SK-N-SH (cell line): Measurements from ENCODE around the gene LRMDA.

Source experiments
- CTCF ChIP-seq: fragments of 200-600 bp; sonication (generic); IDR thresholded peaks from 2 replicates; pipeline ENCODE4 v1.6.1; 2017; ENCODE audit warnings: antibody characterized with exemption, mild to moderate bottlenecking, moderate library complexity
- EP300 ChIP-seq, 2 experiments: IDR thresholded peaks; 2 replicates each; pipeline versions ENCODE4 v1.4.0 to v1.6.1; 2012; ENCODE audit warnings: borderline replicate concordance in 1 of 2, low read depth in 1 of 2, low read length in 1 of 2
- GABPA ChIP-seq: IDR thresholded peaks from 2 replicates; pipeline ENCODE4 v1.4.0; 2012; ENCODE audit warnings: low read depth, mild to moderate bottlenecking
- MEF2A ChIP-seq: IDR thresholded peaks from 2 replicates; pipeline ENCODE4 v1.4.0; 2012; ENCODE audit warnings: low read depth, borderline replicate concordance
- MXI1 ChIP-seq: IDR thresholded peaks from 2 replicates; pipeline ENCODE4 v1.6.1; 2012; ENCODE audit warnings: mild to moderate bottlenecking, low read depth, low read length, improper control_type of control experiment
- POLR2AphosphoS5 ChIP-seq: IDR thresholded peaks from 2 replicates; pipeline ENCODE4 v1.6.1; 2012; ENCODE audit warnings: low read depth, low read length
- RCOR1 ChIP-seq: fragments of 150-350 bp; IDR thresholded peaks from 2 replicates; pipeline ENCODE4 v1.6.1; 2017; ENCODE audit warnings: antibody characterized with exemption, low read length
- RFX5 ChIP-seq: IDR thresholded peaks from 2 replicates; pipeline ENCODE4 v1.6.1; 2012; ENCODE audit warnings: mild to moderate bottlenecking, improper control_type of control experiment, low read length
- RXRA ChIP-seq: IDR thresholded peaks from 2 replicates; pipeline ENCODE4 v1.4.0; 2012; ENCODE audit warnings: low read depth, mild to moderate bottlenecking, borderline replicate concordance
- SIN3A ChIP-seq: IDR thresholded peaks from 2 replicates; pipeline ENCODE4 v1.6.1; 2012; ENCODE audit warnings: low read depth, mild to moderate bottlenecking, low read length, moderate library complexity, borderline replicate concordance
- TAF1 ChIP-seq: IDR thresholded peaks from 2 replicates; pipeline ENCODE4 v1.6.1; 2012; ENCODE audit warnings: low read depth, mild to moderate bottlenecking, low read length, moderate library complexity, borderline replicate concordance
- USF2 ChIP-seq: fragments of 150-350 bp; IDR thresholded peaks from 2 replicates; pipeline ENCODE4 v1.6.1; 2017; ENCODE audit warnings: antibody characterized with exemption, low read length, low read depth, borderline replicate concordance

GRCh38 chr10:75616076-75616475, 184.7 kb downstream of the LRMDA start:
- TF ChIP-seq RFX5 (no peak), CTCF (no peak), RCOR1 (no peak), SIN3A (no peak), USF2 (no peak), MEF2A (no peak), GABPA (no peak), MXI1 (no peak), EP300 (IDR thresholded peaks at IDR 0.05; ENCODE audit: borderline replicate concordance in 1 of 2, low read depth in 1 of 2, low read length in 1 of 2) (no peak), RXRA (no peak), POLR2AphosphoS5 (no peak), TAF1 (no peak)
